ENCODE results near the gene HDGFL3. TPM values are rescaled to one million over a fixed set of nuclear protein-coding genes. Genes with fewer than 3 reads are reported as not detected.
A peak's percentile ranks its signal among the peaks of the same experiment; 100 is the strongest.
"Not testable (repeated sequence)": the region's sequence is repeated elsewhere in the genome, so short reads cannot be mapped to it uniquely, and the experiment has no call there.

The HDGFL3 gene
- total RNA-seq, 1 experiment from 2014 or later: 31.8 TPM

DNA sequence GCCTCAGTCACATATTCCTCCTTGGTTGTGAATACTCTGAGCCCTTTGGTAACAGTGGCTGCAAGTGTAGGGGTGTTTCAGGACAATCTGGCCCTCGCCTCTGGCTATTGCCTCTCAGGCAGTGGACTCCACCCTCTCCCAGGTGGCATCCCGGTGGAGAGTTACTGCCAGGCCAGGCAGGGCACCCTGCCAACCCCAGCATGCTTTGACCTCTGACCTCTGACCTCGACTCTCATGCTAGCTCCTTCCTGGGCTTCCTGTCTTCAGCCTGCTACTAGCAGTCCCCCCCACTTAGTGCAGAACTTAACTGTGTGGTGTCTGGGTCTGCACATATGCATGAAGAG, 94.7 kb downstream of the HDGFL3 start:
- no peak for DNase-seq (ENCODE audit: low read depth, low spot score)
- in situ Hi-C loops (cut with HindIII; ENCODE audit: low pct_unique_long_range_greater_than_20kb, low sequenced_read_pairs): no loop called here

DNA sequence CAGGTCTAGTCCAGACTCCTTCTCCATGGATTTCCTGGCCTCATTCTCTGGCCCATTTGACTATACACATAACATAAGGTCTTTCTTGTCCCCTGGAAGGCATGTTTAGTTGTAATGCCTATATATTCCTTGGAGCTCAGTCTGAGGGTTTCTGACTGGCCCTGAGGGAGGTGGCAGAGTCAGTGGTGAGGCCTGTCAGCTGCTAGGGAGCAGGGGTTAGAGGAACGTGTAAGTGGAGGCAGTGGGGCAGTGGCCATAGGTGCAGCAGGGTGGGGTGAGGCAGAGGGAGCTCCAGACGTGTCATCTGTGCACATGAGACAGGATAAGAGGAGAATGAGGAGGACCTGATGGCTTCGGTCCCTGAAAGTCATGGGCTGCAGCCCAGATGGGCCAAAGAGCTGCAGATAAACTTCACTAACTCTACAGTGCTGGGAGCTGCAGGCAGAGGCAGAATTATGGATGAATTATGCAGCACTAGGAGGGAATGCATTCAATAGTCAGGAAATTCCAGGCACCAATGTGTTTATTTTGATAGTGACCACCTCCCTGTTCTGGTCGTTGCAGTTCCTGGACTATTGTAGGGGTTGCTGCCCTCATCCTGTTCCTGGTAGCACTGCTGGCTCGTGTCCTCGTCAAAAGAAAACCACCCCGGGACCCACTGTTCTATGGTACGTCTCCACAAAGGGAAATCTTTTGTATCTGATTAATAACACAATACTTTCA, 95.2 kb downstream of the HDGFL3 start:
- in situ Hi-C loops (cut with HindIII; ENCODE audit: low pct_unique_long_range_greater_than_20kb, low sequenced_read_pairs): no loop called here
- no peak for DNase-seq (ENCODE audit: low read depth, low spot score)

DNA sequence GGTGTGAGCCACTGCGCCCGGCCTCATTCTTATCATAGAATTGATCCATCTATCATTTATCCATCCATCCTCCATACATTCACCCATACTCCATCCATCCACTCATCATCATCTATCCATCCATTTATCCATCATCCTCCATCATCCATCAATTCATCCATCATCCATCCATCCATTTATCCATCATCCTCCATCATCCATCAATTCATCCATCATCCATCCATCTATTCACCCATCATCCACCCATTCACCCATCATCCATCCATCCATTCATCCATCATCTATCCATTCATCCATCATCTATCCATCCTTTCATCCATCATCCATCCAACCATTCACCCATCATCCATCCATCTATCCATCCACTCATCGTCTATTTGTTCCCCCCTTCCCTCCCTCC, 96.5 kb downstream of the HDGFL3 start:
- in situ Hi-C loops (cut with HindIII; ENCODE audit: low pct_unique_long_range_greater_than_20kb, low sequenced_read_pairs): no loop called here
- DNase-seq (ENCODE audit: low read depth, low spot score): no peak

DNA sequence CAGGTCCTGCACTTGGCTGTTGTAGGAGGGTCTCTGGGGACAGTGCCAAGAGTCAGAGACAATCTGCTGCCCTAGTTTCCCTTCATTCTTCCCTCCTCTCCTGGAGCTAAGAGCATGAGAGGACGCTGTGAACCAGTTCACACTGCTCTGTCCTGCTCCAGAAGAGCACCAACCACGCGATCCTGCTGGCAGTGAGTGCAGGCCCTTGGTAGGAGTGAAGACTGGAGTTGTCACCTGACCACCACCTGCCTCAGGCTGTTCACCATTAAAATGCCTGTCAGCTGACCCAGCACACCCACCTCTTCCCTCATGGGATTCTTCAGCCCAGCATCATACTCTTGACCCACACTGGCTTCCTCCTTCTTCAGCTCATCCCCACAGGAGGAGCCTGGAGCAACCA, 97.2 kb downstream of the HDGFL3 start:
- in situ Hi-C loops (cut with HindIII; ENCODE audit: low pct_unique_long_range_greater_than_20kb, low sequenced_read_pairs): no loop called here

DNA sequence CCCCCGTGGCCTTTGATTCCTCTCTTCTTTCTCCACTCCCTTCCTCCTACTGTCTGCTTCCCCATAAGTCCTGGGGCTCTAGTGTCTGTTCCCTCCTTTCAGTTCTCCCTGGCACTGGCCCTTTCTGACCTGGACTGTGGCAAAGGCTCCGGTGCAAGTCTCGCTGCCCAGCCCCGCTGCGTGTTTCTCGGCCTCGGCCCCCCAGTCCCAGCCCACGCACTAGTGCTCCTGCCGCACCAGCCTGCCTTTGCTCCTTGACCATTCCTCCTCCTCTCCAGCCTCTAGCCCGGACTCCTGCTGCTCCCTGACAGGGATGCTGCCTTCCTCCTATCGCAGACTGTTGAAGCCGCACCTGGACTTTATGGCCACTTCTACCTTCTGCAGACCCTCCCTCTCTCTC, 98.1 kb downstream of the HDGFL3 start:
- in situ Hi-C loops (cut with HindIII; ENCODE audit: low pct_unique_long_range_greater_than_20kb, low sequenced_read_pairs): no loop called here
- no peak for DNase-seq (ENCODE audit: low read depth, low spot score)

More for the DNA sequence above, 97.2 kb downstream of the HDGFL3 start:
- DNase-seq (ENCODE audit: low read depth, low spot score): peak; percentile 14

DNA sequence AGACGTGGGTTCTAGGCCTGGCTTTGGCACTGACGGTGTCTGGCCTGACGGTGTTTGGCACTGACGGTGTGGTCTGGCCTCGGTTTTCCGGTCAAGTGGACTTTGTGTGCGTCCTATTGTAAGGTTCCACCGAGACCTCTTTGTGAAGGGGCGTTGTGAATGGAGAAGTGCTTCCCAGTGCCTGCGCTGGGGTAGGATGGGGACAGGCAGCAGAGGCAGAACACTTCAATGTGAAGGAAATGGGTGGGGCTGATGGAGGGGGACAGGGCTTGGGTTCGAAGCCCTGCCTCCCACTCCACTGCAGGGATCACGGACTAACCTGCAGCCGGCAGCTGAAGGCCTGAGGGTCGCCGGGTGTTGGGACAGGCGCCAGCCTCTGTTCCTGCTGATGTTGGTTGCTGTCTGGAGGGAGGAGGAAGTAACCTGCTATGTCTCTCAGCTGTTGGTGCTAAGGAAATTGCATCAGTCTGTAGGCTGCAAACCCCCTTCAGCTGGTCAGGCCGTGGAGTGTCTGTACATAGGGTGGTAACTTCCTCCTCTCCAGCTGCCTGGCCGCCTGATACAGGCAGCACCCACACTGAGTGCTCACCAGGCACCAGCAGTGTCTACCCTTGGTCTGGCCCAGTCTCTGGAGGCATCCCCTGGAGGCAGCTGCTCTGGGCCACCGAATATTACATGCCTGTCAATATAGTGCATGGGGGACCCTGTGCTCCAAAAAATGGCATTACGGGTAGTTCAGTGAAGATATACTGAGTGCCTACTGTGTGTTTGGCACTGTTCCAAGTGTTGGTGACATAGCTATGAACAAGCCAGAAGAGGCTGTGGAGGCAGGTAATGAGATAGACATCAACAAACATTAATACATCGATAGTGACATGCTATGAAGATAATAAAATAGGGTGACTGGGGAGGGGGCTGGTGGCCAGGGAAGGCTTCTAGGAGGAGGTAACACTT, 99.1 kb downstream of the HDGFL3 start:
- in situ Hi-C loops (cut with HindIII; ENCODE audit: low pct_unique_long_range_greater_than_20kb, low sequenced_read_pairs): no loop called here
- DNase-seq (ENCODE audit: low read depth, low spot score): no peak

DNA sequence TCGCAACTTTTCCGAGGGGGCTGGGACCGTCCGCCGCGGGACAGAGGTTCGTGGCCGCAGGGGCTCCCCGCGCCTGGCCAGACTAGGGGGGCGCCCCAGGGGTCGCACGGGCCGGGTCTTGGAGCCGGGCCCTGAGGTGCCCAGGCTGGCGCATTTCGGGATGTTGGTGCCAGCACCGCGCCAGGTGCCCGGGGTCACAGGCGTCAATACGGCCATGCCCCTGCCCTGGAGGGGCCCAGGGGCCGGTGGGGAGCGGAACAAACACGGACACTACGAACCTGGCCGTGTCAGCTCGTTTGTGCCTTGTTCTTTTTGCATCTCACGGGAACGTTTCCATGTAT, 99.8 kb downstream of the HDGFL3 start:
- in situ Hi-C loops (cut with HindIII; ENCODE audit: low pct_unique_long_range_greater_than_20kb, low sequenced_read_pairs): no loop called here

DNA sequence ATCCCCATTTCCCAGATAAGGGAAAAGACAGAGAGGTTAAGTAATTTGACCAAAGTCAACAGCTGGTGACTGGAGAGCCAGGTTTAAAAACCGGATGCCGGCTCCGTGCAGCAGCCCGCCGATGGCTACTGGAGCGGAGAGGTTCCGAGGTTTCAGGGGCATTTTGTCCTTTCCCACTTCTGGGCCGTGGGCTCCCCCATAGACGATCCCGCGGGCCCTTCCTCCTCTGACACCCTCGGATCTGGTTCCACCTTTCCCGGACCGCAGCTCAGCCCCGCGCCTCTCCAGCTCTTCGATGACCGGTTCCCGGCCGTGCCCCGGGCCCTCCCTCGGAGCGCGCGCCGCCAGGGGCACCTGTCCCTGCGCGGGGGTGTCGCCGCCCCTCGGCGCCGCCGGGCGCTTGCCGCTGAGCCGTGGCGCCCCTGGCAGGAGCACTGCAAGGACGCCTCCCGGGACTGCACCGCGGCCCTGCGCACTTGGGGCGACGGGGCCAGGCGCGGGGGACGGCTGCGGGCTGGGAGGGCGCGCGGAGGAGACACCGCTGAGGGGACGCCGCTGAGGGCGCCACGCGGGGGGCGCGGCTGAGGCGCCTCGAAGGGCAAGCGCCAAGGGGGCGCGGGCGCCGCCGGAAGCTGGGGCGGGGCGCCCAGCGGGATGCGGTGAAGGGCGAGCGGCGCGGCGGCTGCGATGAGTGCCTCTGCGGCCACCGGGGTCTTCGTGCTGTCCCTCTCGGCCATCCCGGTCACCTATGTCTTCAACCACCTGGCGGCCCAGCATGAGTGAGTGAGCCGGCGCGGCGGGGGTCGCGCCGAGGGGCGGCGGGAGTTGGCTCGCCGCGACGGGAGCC, 100.4 kb downstream of the HDGFL3 start, which contains the start of gene TM6SF1:
TM6SF1 (plus strand) TSS at position 652 of the 847 bp plus-strand sequence; CDS start at position 688, 36 bp downstream.
- DNase-seq (ENCODE audit: low read depth, low spot score): no peak
- in situ Hi-C loops (cut with HindIII; ENCODE audit: low pct_unique_long_range_greater_than_20kb, low sequenced_read_pairs): no loop called here

More for the DNA sequence above, 99.8 kb downstream of the HDGFL3 start:
- DNase-seq (ENCODE audit: low read depth, low spot score): no peak

DNA sequence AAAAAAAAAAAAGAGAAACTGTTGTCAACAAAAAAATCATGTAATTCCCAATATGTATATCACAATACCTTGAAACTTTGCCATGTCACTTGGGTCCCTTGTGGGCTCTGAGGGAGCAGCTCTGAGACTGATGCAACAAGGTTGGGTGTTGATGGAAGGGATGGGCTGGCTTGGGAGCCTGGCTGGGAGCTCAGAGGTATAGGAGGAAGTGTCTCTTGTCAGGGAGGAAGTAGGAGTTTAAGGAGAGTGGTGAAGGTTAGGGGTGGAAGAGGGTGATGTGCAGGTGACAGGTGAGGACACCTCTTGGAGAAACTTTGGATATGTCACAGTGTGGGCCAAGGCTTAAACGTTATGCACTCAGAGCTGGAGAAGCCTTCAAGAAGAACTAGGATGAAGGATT, 102.2 kb downstream of the HDGFL3 start:
- no peak for DNase-seq (ENCODE audit: low read depth, low spot score)
- in situ Hi-C loops (cut with HindIII; ENCODE audit: low pct_unique_long_range_greater_than_20kb, low sequenced_read_pairs): no loop called here

DNA sequence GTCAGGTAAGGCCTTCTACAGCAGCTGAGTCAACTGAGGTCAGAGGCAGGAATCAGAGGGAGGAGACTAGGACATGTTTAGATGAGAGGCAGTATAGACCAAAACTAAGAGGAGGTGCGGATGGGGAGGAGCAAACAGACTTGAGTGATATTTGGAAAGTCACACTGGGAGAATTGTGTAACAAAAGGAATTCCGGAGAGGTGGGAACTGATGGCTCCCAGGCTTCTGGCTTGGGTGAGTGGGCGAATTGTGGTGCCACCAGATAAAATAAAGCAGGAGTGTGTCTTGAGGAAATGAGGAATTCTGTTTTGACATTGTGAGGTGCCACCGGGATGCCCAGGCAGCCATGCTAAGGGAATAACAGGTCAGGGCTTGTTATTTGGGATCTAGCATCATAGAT, 103.5 kb downstream of the HDGFL3 start:
- in situ Hi-C loops (cut with HindIII; ENCODE audit: low pct_unique_long_range_greater_than_20kb, low sequenced_read_pairs): no loop called here
- no peak for DNase-seq (ENCODE audit: low read depth, low spot score)

DNA sequence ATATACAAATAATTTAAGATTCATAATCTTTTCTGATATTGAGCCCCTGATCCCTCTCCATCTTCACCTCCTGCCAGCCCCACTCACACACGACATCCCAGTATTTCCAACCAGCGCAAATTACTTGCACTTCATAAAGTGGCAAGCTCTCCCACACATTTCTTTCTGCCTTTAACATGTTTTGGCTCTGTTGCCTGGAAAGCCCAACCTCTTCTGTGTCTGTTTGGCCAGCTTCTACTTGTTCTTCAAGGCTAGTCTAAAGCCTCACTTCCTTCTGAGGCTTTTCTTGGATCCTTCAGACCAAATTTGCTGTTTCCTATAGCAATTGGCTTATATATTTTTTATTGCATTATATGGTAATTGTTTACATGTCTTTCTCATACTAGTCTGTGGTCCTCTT, 105.3 kb downstream of the HDGFL3 start:
- in situ Hi-C loops (cut with HindIII; ENCODE audit: low pct_unique_long_range_greater_than_20kb, low sequenced_read_pairs): no loop called here
- DNase-seq (ENCODE audit: low read depth, low spot score): no peak

DNA sequence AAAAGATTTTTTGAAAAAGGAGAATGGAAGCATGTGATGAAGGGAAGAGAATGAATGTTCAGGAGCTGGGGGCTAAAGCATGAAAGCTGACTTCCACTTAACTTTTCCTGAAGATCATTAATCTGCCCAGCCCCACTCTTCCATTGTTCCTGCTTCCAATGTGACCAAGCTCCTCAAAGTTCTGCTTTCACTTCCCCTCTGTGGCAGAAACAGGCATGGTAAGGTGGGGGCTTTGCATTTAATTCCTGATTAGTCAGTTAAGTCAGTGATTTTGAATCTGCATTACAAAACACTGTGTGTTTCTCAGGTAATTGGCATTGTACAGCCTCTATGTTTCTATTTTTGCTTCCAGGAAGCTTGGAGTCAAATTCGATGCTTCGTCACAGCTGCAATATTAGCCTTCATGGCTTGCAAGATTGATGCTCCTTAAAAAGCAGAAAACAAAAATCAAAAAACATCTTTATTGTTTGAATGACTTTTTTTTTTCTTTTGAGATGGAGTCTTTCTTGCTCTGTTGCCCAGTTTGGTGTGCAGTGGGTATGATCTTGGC, 107.5 kb downstream of the HDGFL3 start:
- in situ Hi-C loops (cut with HindIII; ENCODE audit: low pct_unique_long_range_greater_than_20kb, low sequenced_read_pairs): no loop called here
- no peak for DNase-seq (ENCODE audit: low read depth, low spot score)

DNA sequence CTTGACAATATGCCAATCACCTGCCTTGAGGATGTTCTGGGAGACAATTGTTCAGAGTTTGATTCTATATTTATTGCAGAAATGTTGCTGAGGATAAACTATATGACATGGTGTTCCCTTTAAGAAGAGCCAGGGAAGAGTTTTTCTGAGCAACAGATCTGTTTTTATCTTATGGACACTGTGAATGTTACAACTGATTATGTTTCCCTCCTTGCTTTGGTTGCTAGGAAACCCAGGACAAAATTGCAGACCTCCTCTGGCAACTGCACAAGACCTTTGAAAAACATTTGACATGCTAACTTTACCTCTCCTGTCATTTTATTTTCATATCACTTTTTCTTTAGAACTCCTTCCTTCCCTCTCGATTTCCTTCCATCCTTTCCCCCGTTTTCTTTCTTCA, 108.3 kb downstream of the HDGFL3 start:
- in situ Hi-C loops (cut with HindIII; ENCODE audit: low pct_unique_long_range_greater_than_20kb, low sequenced_read_pairs): no loop called here
- no peak for DNase-seq (ENCODE audit: low read depth, low spot score)

DNA sequence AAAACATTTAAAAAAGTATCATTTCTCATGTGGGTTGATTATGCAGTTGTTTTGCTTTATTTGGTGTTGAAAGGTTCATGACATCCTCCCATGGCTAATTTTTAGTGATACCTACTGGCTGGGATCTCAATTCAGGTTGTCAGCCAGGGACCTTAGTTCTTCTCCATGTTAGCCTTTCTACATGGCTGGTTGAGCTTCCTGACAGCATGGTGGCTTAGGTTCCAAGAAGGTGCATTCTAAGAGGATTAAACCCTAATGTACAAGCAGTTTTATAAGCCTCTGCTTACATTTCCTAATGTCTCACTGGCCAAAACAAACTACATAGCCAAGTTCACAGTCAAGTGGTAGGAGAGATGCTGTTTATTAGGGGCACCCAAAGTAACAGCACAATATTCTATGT, 109.5 kb downstream of the HDGFL3 start:
- in situ Hi-C loops (cut with HindIII; ENCODE audit: low pct_unique_long_range_greater_than_20kb, low sequenced_read_pairs): no loop called here
- DNase-seq (ENCODE audit: low read depth, low spot score): no peak

DNA sequence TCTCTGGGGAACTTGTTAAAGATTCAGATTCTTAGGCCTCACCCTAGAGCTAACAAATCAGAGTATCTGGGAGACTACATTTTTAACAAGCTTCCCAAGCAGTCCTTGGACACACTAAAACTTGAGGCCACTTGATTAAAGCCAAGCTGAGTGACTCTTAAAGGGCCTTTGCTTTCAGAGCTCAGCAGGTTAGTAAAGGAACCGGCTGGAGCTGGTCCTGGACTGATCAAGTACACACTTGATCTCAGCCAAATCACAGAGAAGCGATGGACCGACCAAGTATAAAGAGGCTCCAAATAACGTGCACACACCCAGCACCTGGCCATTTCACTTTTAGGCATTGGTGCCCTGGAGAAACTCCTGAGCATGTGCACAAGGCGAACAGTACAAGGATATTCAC, 113.0 kb downstream of the HDGFL3 start:
- DNase-seq (ENCODE audit: low read depth, low spot score): no peak
- in situ Hi-C loops (cut with HindIII; ENCODE audit: low pct_unique_long_range_greater_than_20kb, low sequenced_read_pairs): no loop called here

DNA sequence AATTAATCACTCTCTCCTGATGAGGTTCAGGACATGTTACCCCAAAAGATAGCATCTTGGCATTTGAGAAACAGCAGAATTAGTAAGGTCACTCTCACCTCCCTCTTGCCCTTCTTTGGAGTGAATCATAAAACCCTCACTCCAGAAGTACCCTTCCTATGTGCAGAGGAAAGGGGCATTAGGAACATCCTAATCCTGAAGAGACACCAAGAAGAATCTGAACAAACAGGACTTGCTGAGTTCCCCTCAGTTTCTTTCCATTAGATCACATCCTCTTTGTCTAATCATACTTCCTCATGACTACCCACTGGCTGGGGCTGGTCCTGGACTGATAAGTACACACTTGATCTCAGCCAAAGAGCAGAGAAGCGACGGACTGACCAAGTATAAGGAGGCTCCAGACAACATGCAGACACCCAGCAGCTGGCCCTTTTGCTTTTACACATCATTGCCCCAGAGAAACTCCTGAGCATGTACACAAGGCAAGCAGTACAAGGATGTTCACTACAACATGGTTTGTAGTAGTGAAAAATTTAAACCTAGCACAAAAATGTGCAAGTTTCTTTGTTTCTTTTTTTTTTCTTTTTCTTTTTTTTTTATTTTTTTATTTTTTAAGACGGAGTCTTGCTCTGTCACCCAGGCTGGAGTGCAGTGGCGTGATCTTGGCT, 115.2 kb downstream of the HDGFL3 start:
- in situ Hi-C loops (cut with HindIII; ENCODE audit: low pct_unique_long_range_greater_than_20kb, low sequenced_read_pairs): no loop called here
- peak; percentile 6 for DNase-seq (ENCODE audit: low read depth, low spot score)

DNA sequence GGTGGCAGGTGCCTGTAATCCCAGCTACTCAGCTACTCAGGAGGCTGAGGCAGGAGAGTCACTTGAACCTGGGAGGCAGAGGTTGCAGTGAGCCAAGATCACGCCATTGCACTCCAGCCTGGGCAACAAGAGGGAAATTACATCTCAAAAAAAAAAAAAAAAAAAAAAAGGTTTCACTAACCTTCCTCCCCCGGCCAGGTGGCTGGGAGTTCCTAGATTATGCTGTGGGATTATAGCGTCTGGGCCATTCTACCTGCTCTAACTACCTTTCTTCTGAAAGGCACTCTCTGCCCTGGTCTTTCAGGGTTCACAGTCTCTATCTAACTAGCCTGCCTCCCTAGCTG, 115.7 kb downstream of the HDGFL3 start:
- in situ Hi-C loops (cut with HindIII; ENCODE audit: low pct_unique_long_range_greater_than_20kb, low sequenced_read_pairs); DNase-seq (ENCODE audit: low read depth, low spot score): not testable (repeated sequence)

All from SK-MEL-5 (cell line).